Measurements from ENCODE around the gene DNPEP. TPM values are rescaled to one million over a fixed set of nuclear protein-coding genes. Genes with fewer than 3 reads are reported as not detected.

DNPEP gene
- total and polyA plus RNA-seq, 4 donors = 40.8 to 127 (median 62.5) TPM

GRCh38 chr2:219405958-219406860 is 18.5 kb upstream of the DNPEP start:
- 77 to 82% methylated on average over 7 of the region's 7 CpGs for WGBS, 2 donors
- H3K27ac ChIP-seq (ENCODE audit: low read depth in 1 of 2, low read length in 2 of 2) = peak overlapping the region; percentile 23 to 81
- intact Hi-C loops (cut with DNase I) = loop anchor here (5.0 to 10.0 kb wide), 4 partner anchors 36 to 279 kb away; no protein-coding TSS in a partner anchor
- H3K27me3 ChIP-seq (ENCODE audit: control insufficient read depth in 1 of 2, insufficient read depth in 2 of 2, low read length in 1 of 2) = no peaks in the 10 kb centered on the region
- DNase-seq (no peak), ATAC-seq (ENCODE audit: low FRiP score) (no peak)
- peaks cover 0 to 2% of the 10 kb centered on the region in 2 donors for H3K4me1 ChIP-seq (ENCODE audit: control insufficient read depth in 1 of 2, insufficient read depth in 2 of 2, low read length in 2 of 2)
- no peak overlapping the region for H3K4me3 ChIP-seq (ENCODE audit: low read length in 2 of 2)
- no peaks in the 10 kb centered on the region for H3K36me3 ChIP-seq (ENCODE audit: control insufficient read depth in 1 of 2, insufficient read depth in 2 of 2, low read length in 1 of 2)
- H3K9me3 ChIP-seq (ENCODE audit: control insufficient read depth, low read length) = no peaks in the 10 kb centered on the region

GRCh38 chr2:219405451-219405850 is 17.7 kb upstream of the DNPEP start:
- Histone ChIP-seq H3K4me1 (ENCODE audit: control insufficient read depth in 1 of 2, insufficient read depth in 2 of 2, low read length in 2 of 2) (peaks cover 0 to 2% of the 10 kb centered on the region in 2 donors), H3K36me3 (ENCODE audit: control insufficient read depth in 1 of 2, insufficient read depth in 2 of 2, low read length in 1 of 2) (no peaks in the 10 kb centered on the region), H3K4me3 (ENCODE audit: low read length in 2 of 2) (no peak overlapping the region), H3K9me3 (ENCODE audit: control insufficient read depth, low read length) (no peaks in the 10 kb centered on the region), H3K27ac (ENCODE audit: low read depth in 1 of 2, low read length in 2 of 2) (peak overlapping the region; percentile 67 to 81), H3K27me3 (ENCODE audit: control insufficient read depth in 1 of 2, insufficient read depth in 2 of 2, low read length in 1 of 2) (no peaks in the 10 kb centered on the region)
- intact Hi-C loops (cut with DNase I) = loop anchor here (5.0 to 10.0 kb wide), 4 partner anchors 37 to 279 kb away; no protein-coding TSS in a partner anchor
- DNase-seq (no peak), ATAC-seq (ENCODE audit: low FRiP score) (no peak)
- 67 to 78% methylated on average over 9 of the region's 9 CpGs for WGBS, 2 donors

- intact Hi-C loops (cut with DNase I) = loop anchor here (5.0 to 10.0 kb wide), 4 partner anchors 37 to 280 kb away; no protein-coding TSS in a partner anchor
- peaks cover 0 to 2% of the 10 kb centered on the region in 2 donors for H3K4me1 ChIP-seq (ENCODE audit: control insufficient read depth in 1 of 2, insufficient read depth in 2 of 2, low read length in 2 of 2)
- peak overlapping the region; percentile 67 to 81 for H3K27ac ChIP-seq (ENCODE audit: low read depth in 1 of 2, low read length in 2 of 2)
- H3K9me3 ChIP-seq (ENCODE audit: control insufficient read depth, low read length) = no peaks in the 10 kb centered on the region
- H3K27me3 ChIP-seq (ENCODE audit: control insufficient read depth in 1 of 2, insufficient read depth in 2 of 2, low read length in 1 of 2) = no peaks in the 10 kb centered on the region
- 45 to 48% methylated on average over 5 to 7 of the region's 7 CpGs for WGBS, 2 donors
- H3K36me3 ChIP-seq (ENCODE audit: control insufficient read depth in 1 of 2, insufficient read depth in 2 of 2, low read length in 1 of 2) = no peaks in the 10 kb centered on the region
- ATAC-seq (ENCODE audit: low FRiP score) (peak; percentile 28), DNase-seq (peak in 1 of 2 donors; percentile 83)
- no peak overlapping the region for H3K4me3 ChIP-seq (ENCODE audit: low read length in 2 of 2)
Observed at GRCh38 chr2:219404954-219405353, 17.2 kb upstream of the DNPEP start.

GRCh38 chr2:219404291-219404910 is 16.7 kb upstream of the DNPEP start:
- H3K4me3 ChIP-seq (ENCODE audit: low read length in 2 of 2) = no peak overlapping the region

DNA sequence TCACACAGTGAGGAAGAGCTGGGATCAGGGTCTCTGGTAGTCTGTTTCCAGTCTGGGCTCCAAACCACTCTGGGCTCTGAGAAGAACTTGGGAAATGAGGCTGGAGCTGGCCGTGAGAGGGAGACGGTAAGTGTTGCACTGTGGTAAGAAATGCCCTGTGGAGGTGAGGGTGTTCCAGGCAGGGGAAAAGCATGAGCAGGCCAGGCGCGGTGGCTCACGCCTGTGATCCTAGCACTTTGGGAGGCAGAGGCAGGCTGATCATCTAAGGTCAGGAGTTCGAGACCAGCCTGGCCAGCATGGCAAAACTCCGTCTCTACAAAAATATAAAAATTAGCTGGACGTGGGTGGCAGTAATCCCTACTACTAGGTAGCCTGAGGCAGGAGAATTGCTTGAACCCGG is 16.1 kb upstream of the DNPEP start:
- Histone ChIP-seq H3K9me3 (ENCODE audit: control insufficient read depth, low read length) (no peaks in the 10 kb centered on the region), H3K4me1 (ENCODE audit: control insufficient read depth in 1 of 2, insufficient read depth in 2 of 2, low read length in 2 of 2) (peaks cover 0 to 2% of the 10 kb centered on the region in 2 donors), H3K27me3 (ENCODE audit: control insufficient read depth in 1 of 2, insufficient read depth in 2 of 2, low read length in 1 of 2) (no peaks in the 10 kb centered on the region), H3K36me3 (ENCODE audit: control insufficient read depth in 1 of 2, insufficient read depth in 2 of 2, low read length in 1 of 2) (no peaks in the 10 kb centered on the region), H3K27ac (ENCODE audit: low read depth in 1 of 2, low read length in 2 of 2) (peak overlapping the region in 1 of 2 donors; percentile 81), H3K4me3 (ENCODE audit: low read length in 2 of 2) (no peak overlapping the region)
- intact Hi-C loops (cut with DNase I) = loop anchor here (1.0 to 10.0 kb wide), 4 partner anchors 51 to 281 kb away; no protein-coding TSS in a partner anchor
- ATAC-seq (ENCODE audit: low FRiP score) (no peak), DNase-seq (peak in 1 of 2 donors; percentile 62)
- WGBS, 2 donors = 86 to 93% methylated on average over 9 of the region's 9 CpGs

More at GRCh38 chr2:219404291-219404910, 16.7 kb upstream of the DNPEP start:
- H3K36me3 ChIP-seq (ENCODE audit: control insufficient read depth in 1 of 2, insufficient read depth in 2 of 2, low read length in 1 of 2) = no peaks in the 10 kb centered on the region
- DNase-seq = peak; percentile 73 to 80
- intact Hi-C loops (cut with DNase I) = loop anchor here (10.0 kb wide), 2 partner anchors 50 to 280 kb away; no protein-coding TSS in a partner anchor
- H3K27me3 ChIP-seq (ENCODE audit: control insufficient read depth in 1 of 2, insufficient read depth in 2 of 2, low read length in 1 of 2) = no peaks in the 10 kb centered on the region
- H3K4me1 ChIP-seq (ENCODE audit: control insufficient read depth in 1 of 2, insufficient read depth in 2 of 2, low read length in 2 of 2) = peaks cover 0 to 2% of the 10 kb centered on the region in 2 donors
- H3K27ac ChIP-seq (ENCODE audit: low read depth in 1 of 2, low read length in 2 of 2) = peak overlapping the region; percentile 67 to 81
- peak; percentile 45 for ATAC-seq (ENCODE audit: low FRiP score)
- 41 to 51% methylated on average over 10 of the region's 10 CpGs for WGBS, 2 donors
- no peaks in the 10 kb centered on the region for H3K9me3 ChIP-seq (ENCODE audit: control insufficient read depth, low read length)

- ATAC-seq (ENCODE audit: low FRiP score) (peak; percentile 76), DNase-seq (peak; percentile 78 to 79)
- Histone ChIP-seq H3K4me3 (ENCODE audit: low read length in 2 of 2) (no peak overlapping the region), H3K4me1 (ENCODE audit: control insufficient read depth in 1 of 2, insufficient read depth in 2 of 2, low read length in 2 of 2) (peaks cover 0 to 2% of the 10 kb centered on the region in 2 donors), H3K27ac (ENCODE audit: low read depth in 1 of 2, low read length in 2 of 2) (no peak overlapping the region), H3K36me3 (ENCODE audit: control insufficient read depth in 1 of 2, insufficient read depth in 2 of 2, low read length in 1 of 2) (no peaks in the 10 kb centered on the region), H3K27me3 (ENCODE audit: control insufficient read depth in 1 of 2, insufficient read depth in 2 of 2, low read length in 1 of 2) (no peaks in the 10 kb centered on the region), H3K9me3 (ENCODE audit: control insufficient read depth, low read length) (no peaks in the 10 kb centered on the region)
- intact Hi-C loops (cut with DNase I) = loop anchor here (1.0 to 10.0 kb wide), 4 partner anchors 52 to 282 kb away; no protein-coding TSS in a partner anchor
- 18% methylated on average over 15 of the region's 15 CpGs for WGBS, 2 donors
Observed at GRCh38 chr2:219402665-219403515, 15.2 kb upstream of the DNPEP start.

DNA sequence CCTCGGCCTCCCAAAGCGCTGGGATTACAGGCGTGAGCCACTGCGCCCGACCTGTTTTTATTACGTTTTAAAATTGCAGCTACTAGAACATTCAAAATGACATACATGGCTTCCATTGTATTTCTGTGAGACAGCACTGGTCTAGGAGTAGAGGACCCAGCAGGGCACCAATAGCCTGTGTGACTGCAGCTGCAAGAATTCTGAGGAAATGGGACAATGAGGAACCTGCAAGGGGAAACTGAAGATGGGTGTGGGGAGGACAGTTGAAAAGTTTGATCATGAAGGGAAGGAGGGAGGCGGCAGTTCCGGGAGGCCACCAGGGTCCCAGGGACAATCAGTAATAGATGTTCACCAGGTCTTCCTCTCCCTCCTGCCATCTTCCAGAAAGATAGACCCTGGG is 13.9 kb upstream of the DNPEP start:
- intact Hi-C loops (cut with DNase I) = loop anchor here (2.0 to 10.0 kb wide), 3 partner anchors 53 to 283 kb away; no protein-coding TSS in a partner anchor

DNA sequence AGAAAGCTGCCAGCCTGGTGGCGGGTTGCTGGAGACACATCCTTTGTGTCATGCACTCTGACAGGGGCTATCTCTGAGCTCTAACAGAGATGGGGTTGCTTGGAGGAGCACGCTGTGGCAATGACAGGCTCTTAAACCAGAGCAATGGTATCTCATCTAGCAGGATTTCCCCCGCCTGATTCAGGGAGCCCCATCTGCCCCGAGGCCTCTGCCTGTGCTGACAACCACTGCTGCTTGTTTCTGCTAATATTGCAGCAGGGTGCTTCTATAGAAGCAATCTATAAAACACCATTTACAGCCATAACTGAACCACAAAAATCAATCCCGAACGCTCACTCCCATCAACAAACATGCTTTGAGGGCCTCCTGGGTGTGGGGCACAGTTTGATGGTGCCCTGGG is 12.8 kb upstream of the DNPEP start:
- WGBS, 2 donors = 63% methylated on average over 6 of the region's 6 CpGs
- no peaks in the 10 kb centered on the region for H3K27me3 ChIP-seq (ENCODE audit: control insufficient read depth in 1 of 2, insufficient read depth in 2 of 2, low read length in 1 of 2)
- DNase-seq = peak in 1 of 2 donors; percentile 12
- no peaks in the 10 kb centered on the region for H3K9me3 ChIP-seq (ENCODE audit: control insufficient read depth, low read length)
- H3K4me3 ChIP-seq (ENCODE audit: low read length in 2 of 2) = no peak overlapping the region
- H3K4me1 ChIP-seq (ENCODE audit: control insufficient read depth in 1 of 2, insufficient read depth in 2 of 2, low read length in 2 of 2) = no peaks in the 10 kb centered on the region
- intact Hi-C loops (cut with DNase I) = loop anchor here (10.0 kb wide), 2 partner anchors 54 to 284 kb away; no protein-coding TSS in a partner anchor
- H3K27ac ChIP-seq (ENCODE audit: low read depth in 1 of 2, low read length in 2 of 2) = no peak overlapping the region
- ATAC-seq (ENCODE audit: low FRiP score) = no peak
- no peaks in the 10 kb centered on the region for H3K36me3 ChIP-seq (ENCODE audit: control insufficient read depth in 1 of 2, insufficient read depth in 2 of 2, low read length in 1 of 2)

More for the DNA sequence above, 13.9 kb upstream of the DNPEP start:
- H3K36me3 ChIP-seq (ENCODE audit: control insufficient read depth in 1 of 2, insufficient read depth in 2 of 2, low read length in 1 of 2) = no peaks in the 10 kb centered on the region
- WGBS, 2 donors = 91 to 96% methylated on average over 8 of the region's 8 CpGs
- peaks cover 0 to under 1% of the 10 kb centered on the region in 2 donors for H3K4me1 ChIP-seq (ENCODE audit: control insufficient read depth in 1 of 2, insufficient read depth in 2 of 2, low read length in 2 of 2)
- no peaks in the 10 kb centered on the region for H3K27me3 ChIP-seq (ENCODE audit: control insufficient read depth in 1 of 2, insufficient read depth in 2 of 2, low read length in 1 of 2)
- H3K9me3 ChIP-seq (ENCODE audit: control insufficient read depth, low read length) = no peaks in the 10 kb centered on the region
- no peak overlapping the region for H3K27ac ChIP-seq (ENCODE audit: low read depth in 1 of 2, low read length in 2 of 2)
- H3K4me3 ChIP-seq (ENCODE audit: low read length in 2 of 2) = no peak overlapping the region
- no peak for ATAC-seq (ENCODE audit: low FRiP score)
- DNase-seq = peak in 1 of 2 donors; percentile 49
